A549 (cell line): ENCODE results near the gene MOCOS. TPM values are rescaled to one million over a fixed set of nuclear protein-coding genes. Genes with fewer than 3 reads are reported as not detected.

ENCODE experiments used
- ATAC-seq, 2 experiments: fragments of 200-7000 bp in 1 of 2; fragments of >200 bp in 1 of 2; cut with Nextera tagmentation in 1 of 2; cut with Tn5 transposase in 1 of 2; 3 replicates each; pipeline versions ENCODE4 v1.8.0 to v1.9.1; 2018 to 2020; ENCODE audit warnings: mild to moderate bottlenecking in 1 of 2, moderate library complexity in 1 of 2
- CTCF ChIA-PET: fragments of 300-600 bp; sonication (Branson Sonifier 250); formaldehyde crosslinking; extraction: SDS; loops from one replicate; lab custom pipeline; 2021; ENCODE audit warnings: antibody characterized with exemption, inconsistent platforms; lab: Yijun Ruan, JAX
- POLR2A ChIA-PET: fragments of 350-600 bp; formaldehyde crosslinking; extraction: SDS; loops from one replicate; lab custom pipeline; 2021; ENCODE audit warnings: antibody characterized with exemption, inconsistent platforms; lab: Yijun Ruan, JAX
- DNase-seq, 2 experiments: peaks; one replicate each; pipeline versions ENCODE4 v3.0.0 to v3.0.0-alpha.2; 2011 to 2016; ENCODE audit warnings: low read depth in 1 of 2, low spot score in 1 of 2
- FAIRE-seq: peaks from 2 replicates; lab custom pipeline; 2011; peaks lifted over from hg19 to GRCh38; lab: Jason Lieb, UNC
- H3K27ac ChIP-seq, 2 experiments: fragments of >200 bp; sonication (Bioruptor Twin); formaldehyde crosslinking; 3 replicates each; pipeline ENCODE4 v1.5.1; 2016 to 2017
- H3K4me1 ChIP-seq: fragments of >200 bp; sonication (Bioruptor Twin); formaldehyde crosslinking; 3 replicates; pipeline ENCODE4 v1.6.1; 2016
- H3K4me2 ChIP-seq: fragments of >200 bp; sonication (Bioruptor Twin); formaldehyde crosslinking; 3 replicates; pipeline ENCODE4 v1.6.1; 2016
- H3K4me3 ChIP-seq: fragments of >200 bp; sonication (Bioruptor Twin); formaldehyde crosslinking; 3 replicates; pipeline ENCODE4 v1.5.1; 2016
- H3K9me3 ChIP-seq: fragments of >200 bp; sonication (Bioruptor Twin); formaldehyde crosslinking; 3 replicates; pipeline ENCODE4 v1.6.1; 2016
- CBX2 ChIP-seq: fragments of 200-600 bp; sonication (generic); IDR thresholded peaks from 2 replicates; pipeline ENCODE4 v1.6.1; 2016; ENCODE audit warnings: low read depth, mild to moderate bottlenecking, borderline replicate concordance
- CBX8 ChIP-seq: fragments of 200-600 bp; sonication (generic); IDR thresholded peaks from 2 replicates; pipeline ENCODE4 v1.6.1; 2016
- CHD2 ChIP-seq: fragments of 150-350 bp; IDR thresholded peaks from 2 replicates; pipeline ENCODE4 v1.6.1; 2014; ENCODE audit warnings: low read length; ENCODE audit not compliant: partially characterized antibody
- EHF ChIP-seq: fragments of 250-450 bp; sonication (Bioruptor Pico); IDR thresholded peaks from 2 replicates; pipeline ENCODE4 v1.5.0; 2020; ENCODE audit warnings: mild to moderate bottlenecking
- EHMT2 ChIP-seq: fragments of 200-600 bp; sonication (generic); IDR thresholded peaks from 2 replicates; pipeline ENCODE4 v1.6.1; 2016; ENCODE audit warnings: antibody characterized with exemption, low read depth, mild to moderate bottlenecking, moderate library complexity
- HOXA7 ChIP-seq: fragments of 250-450 bp; sonication (Bioruptor Pico); IDR thresholded peaks from 2 replicates; pipeline ENCODE4 v1.5.0; 2020; ENCODE audit warnings: mild to moderate bottlenecking, moderate library complexity
- JUNB ChIP-seq: fragments of >200 bp; sonication (Bioruptor Twin); formaldehyde crosslinking; IDR thresholded peaks from 2 replicates; pipeline ENCODE4 v1.6.1; 2016
- MAFK ChIP-seq: fragments of 450-650 bp; IDR thresholded peaks from 2 replicates; pipeline ENCODE4 v1.6.1; 2014; ENCODE audit not compliant: partially characterized antibody
- NPAS2 ChIP-seq: fragments of 250-450 bp; sonication (Bioruptor Pico); IDR thresholded peaks from 2 replicates; pipeline ENCODE4 v1.8.0; 2022; ENCODE audit warnings: mild to moderate bottlenecking, moderate library complexity, borderline replicate concordance
- POLR2AphosphoS2 ChIP-seq: conservative IDR thresholded peaks from 2 replicates; pipeline ENCODE4 v1.6.1; 2012; ENCODE audit warnings: low read length, improper control_type of control experiment, inconsistent platforms
- RARB ChIP-seq: fragments of 250-450 bp; sonication (Bioruptor Pico); IDR thresholded peaks from 2 replicates; pipeline ENCODE4 v1.8.0; 2021; ENCODE audit warnings: mild to moderate bottlenecking, moderate library complexity
- RNF2 ChIP-seq: fragments of 200-600 bp; sonication (generic); IDR thresholded peaks from 2 replicates; pipeline ENCODE4 v1.6.1; 2016; ENCODE audit warnings: low read depth, mild to moderate bottlenecking, antibody characterized with exemption, moderate library complexity, borderline replicate concordance
- TFCP2L1 ChIP-seq: fragments of 250-450 bp; sonication (Bioruptor Pico); IDR thresholded peaks from 2 replicates; pipeline ENCODE4 v1.5.0; 2021; ENCODE audit warnings: mild to moderate bottlenecking
- ZFP36 ChIP-seq: fragments of 450-650 bp; IDR thresholded peaks from 2 replicates; pipeline ENCODE4 v1.6.1; 2014; ENCODE audit warnings: borderline replicate concordance; ENCODE audit not compliant: partially characterized antibody
- WGBS: methylation state at CpG from one replicate; pipeline ENCODE4 v1.1.6; 2017; ENCODE audit errors: missing lambda C conversion rate; 5-methylcytosine and 5-hydroxymethylcytosine counted together
- polyA plus RNA-seq, 4 experiments: library from polyadenylated mRNA; depleted of rRNA in 3 of 4; stranded (reverse); fragments of >200 nt; fragmentation: RNase III in 1 of 4; extraction: RNeasy Plus Mini Kit Qiagen cat#74134 plus additional on column Dnase treatment in 1 of 4; gene quantifications; 2 replicates in 3 of 4; 3 replicates in 1 of 4; pipeline ENCODE4 v1.2.3, GENCODE V29; 2011 to 2017
- TF ChIP-seq, protein P1 (sequence below): fragments of >200 bp; sonication (Bioruptor Twin); formaldehyde crosslinking; IDR thresholded peaks from 3 replicates; pipeline ENCODE4 v1.6.1; 2016
- TF ChIP-seq, protein P2 (sequence below): fragments of >200 bp; sonication (Bioruptor Twin); formaldehyde crosslinking; IDR thresholded peaks from 2 replicates; pipeline ENCODE4 v1.6.1; 2016
- TF ChIP-seq, protein P3 (sequence below): fragments of 250-450 bp; sonication (Bioruptor Pico); IDR thresholded peaks from 2 replicates; pipeline ENCODE4 v1.5.0; 2021; ENCODE audit warnings: mild to moderate bottlenecking, moderate library complexity, borderline replicate concordance

The MOCOS gene
- polyA plus RNA-seq, 2 of the 4 experiments (the other 2 are of a cell fraction), result 2.7 to 8.1 TPM

DNA sequence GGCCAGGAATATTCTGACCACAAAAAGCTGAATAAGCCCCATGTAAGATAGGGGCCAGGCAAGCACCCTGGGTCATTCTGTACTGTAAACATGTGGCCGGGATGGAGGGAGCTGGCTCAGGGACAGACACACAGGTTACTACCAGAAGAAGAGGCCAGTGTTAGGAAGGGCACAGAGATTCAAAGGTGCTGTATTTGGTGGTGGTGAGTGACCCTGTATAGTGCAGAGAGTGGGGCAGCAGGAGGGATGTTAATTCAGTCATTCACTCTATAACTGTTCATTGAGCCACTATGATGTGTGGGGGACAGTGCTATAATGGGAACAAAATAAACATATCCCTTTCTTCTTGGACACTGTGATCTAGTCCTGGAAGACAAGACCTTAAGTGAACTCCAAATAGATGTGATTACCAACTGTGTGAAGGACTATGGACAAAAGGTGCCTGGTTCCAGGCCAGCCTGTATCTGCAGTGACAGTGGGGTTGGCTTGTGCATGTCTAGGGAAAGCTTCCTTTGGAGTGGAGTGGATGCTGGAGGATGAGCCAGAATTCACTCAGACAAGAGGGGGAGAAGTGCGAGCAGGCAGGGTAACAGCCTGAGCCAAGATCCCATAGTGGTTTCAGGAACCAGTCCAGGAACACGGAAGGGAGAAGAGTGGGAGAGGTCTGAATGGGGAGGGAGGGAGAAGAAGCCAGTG is 8.3 kb downstream of the MOCOS start (continued):
- TF ChIP-seq NPAS2 (CRISPR knock-in tag), result no peak
- TF ChIP-seq HOXA7 (CRISPR knock-in tag), result no peak
- TF ChIP-seq EHF (CRISPR knock-in tag), result no peak
- TF ChIP-seq, all 56 proteins: peak for 0

DNA sequence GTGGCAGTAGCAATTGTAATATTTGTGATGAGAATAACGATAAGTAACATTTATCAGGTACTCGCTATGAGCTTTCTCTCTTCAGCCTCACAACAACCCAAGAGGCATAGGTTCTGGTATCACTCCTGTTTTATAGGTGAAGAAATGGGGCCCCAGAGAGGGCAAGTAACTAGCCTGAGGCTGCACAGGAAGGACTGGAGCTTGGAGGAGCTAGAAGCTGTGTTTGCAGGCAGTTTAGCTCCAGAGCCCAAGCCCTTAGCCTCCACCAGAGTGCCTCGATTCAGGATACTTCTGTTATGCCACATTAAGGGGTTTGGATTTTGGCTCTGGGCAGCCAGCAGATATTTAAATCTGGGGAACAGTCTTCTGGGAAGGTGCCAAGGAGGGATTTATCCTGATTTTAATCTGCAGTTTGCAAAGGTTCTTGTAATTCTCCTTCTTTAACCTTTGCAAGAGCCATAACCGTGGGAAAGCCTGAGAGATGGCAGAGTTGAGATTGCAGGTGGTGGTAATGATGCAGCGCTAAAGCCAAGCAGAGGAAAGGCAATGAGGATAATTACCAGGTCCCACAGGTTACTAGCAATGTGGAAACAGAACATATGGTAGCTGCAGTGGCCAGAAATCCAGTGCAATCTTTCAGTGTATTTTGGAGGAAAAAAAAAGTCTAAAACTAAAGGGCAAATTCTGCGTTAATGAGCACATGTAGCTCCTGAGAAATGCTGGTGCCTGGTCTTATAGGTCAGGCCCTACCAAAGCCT is 9.1 kb downstream of the MOCOS start:
- WGBS, result 81% methylated on average over 6 of the region's 6 CpGs
- ChIA-PET POLR2A (no interaction called here), CTCF (no interaction called here)
- ATAC-seq (no peak), FAIRE-seq (no peak), DNase-seq (no peak)
- Histone ChIP-seq H3K27ac (no peak overlapping the region), H3K9me3 (no peaks in the 10 kb centered on the region), H3K4me2 (no peak overlapping the region)
- TF ChIP-seq RARB, result no peak
- no peak for TF ChIP-seq CBX2
- TF ChIP-seq, protein P1, sequence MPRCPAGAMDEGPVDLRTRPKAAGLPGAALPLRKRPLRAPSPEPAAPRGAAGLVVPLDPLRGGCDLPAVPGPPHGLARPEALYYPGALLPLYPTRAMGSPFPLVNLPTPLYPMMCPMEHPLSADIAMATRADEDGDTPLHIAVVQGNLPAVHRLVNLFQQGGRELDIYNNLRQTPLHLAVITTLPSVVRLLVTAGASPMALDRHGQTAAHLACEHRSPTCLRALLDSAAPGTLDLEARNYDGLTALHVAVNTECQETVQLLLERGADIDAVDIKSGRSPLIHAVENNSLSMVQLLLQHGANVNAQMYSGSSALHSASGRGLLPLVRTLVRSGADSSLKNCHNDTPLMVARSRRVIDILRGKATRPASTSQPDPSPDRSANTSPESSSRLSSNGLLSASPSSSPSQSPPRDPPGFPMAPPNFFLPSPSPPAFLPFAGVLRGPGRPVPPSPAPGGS, result no peak
- TF ChIP-seq RNF2, result no peak
- TF ChIP-seq EHMT2, result no peak
- no peak for TF ChIP-seq POLR2AphosphoS2
- TF ChIP-seq ZFP36, result no peak
- no peak for TF ChIP-seq CHD2
- no peak for TF ChIP-seq CBX8
- TF ChIP-seq, protein P2, sequence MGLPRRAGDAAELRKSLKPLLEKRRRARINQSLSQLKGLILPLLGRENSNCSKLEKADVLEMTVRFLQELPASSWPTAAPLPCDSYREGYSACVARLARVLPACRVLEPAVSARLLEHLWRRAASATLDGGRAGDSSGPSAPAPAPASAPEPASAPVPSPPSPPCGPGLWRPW, result no peak
- no peak for TF ChIP-seq JUNB
- TF ChIP-seq TFCP2L1 (CRISPR knock-in tag), result no peak
- TF ChIP-seq, protein P3, sequence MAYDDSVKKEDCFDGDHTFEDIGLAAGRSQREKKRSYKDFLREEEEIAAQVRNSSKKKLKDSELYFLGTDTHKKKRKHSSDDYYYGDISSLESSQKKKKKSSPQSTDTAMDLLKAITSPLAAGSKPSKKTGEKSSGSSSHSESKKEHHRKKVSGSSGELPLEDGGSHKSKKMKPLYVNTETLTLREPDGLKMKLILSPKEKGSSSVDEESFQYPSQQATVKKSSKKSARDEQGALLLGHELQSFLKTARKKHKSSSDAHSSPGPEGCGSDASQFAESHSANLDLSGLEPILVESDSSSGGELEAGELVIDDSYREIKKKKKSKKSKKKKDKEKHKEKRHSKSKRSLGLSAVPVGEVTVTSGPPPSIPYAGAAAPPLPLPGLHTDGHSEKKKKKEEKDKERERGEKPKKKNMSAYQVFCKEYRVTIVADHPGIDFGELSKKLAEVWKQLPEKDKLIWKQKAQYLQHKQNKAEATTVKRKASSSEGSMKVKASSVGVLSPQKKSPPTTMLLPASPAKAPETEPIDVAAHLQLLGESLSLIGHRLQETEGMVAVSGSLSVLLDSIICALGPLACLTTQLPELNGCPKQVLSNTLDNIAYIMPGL (CRISPR knock-in tag), result no peak
- TF ChIP-seq, all 56 proteins: peak for 0
- Histone ChIP-seq H3K4me1 (no peaks in the 10 kb centered on the region), H3K4me3 (no peak overlapping the region)

DNA sequence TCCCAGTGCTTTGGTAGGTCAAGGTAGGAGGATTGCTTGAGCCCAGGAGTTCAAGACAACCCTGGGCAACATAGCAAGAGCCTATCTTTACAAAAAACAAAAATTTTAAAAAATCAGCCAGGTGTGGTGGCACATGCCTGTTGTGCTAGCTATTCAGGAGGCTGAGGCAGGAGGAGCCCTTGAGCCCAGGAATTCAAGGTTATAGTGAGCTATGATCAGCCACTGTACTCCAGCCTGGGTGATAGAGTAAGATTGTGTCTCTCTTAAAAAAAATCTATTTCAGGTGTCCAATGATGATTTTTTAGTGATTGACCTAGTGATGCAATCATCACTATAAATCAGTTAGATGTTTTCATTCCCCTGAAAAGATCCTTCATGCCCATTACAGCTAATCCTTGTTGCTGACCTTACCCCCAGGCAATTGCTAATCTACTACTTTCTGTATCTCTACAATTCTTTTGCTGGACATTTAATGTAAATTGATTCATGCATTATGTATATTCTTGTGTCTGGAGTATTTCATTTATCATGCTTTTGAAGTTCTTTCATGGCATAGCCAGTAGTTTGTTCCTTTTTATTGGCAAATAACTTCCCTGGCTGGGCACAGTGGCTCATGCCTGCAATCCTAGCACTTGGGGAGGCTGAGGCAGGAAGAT is 10.3 kb downstream of the MOCOS start:
- TF ChIP-seq MAFK, result no peak
- no peaks in the 10 kb centered on the region for H3K9me3 ChIP-seq
- POLR2A ChIA-PET, result no interaction called here
- no peak overlapping the region for H3K27ac ChIP-seq
- DNase-seq (no peak), FAIRE-seq (no peak), ATAC-seq (no peak)
- H3K4me3 ChIP-seq, result no peak overlapping the region
- no peaks in the 10 kb centered on the region for H3K4me1 ChIP-seq
- no peak overlapping the region for H3K4me2 ChIP-seq
- CTCF ChIA-PET, result no interaction called here
